GM04504 (cell line): ENCODE data around the gene ADAMTSL3.
"Not testable (repeated sequence)": the region's sequence is repeated elsewhere in the genome, so short reads cannot be mapped to it uniquely, and the experiment has no call there.

Source experiments
- DNase-seq: peaks from one replicate; pipeline ENCODE4 v3.0.0-alpha.2; 2012; ENCODE audit warnings: low read depth

ADAMTSL3 gene

GRCh38 chr15:83702314-83702713 lies 48.4 kb downstream of the ADAMTSL3 start:
- not testable (repeated sequence) for DNase-seq

- no peak for DNase-seq
Observed at GRCh38 chr15:83708328-83708727, 54.4 kb downstream of the ADAMTSL3 start.

GRCh38 chr15:83709241-83709640 lies 55.3 kb downstream of the ADAMTSL3 start:
- DNase-seq: no peak

- no peak for DNase-seq
Observed at GRCh38 chr15:83709811-83710210, 55.9 kb downstream of the ADAMTSL3 start.

- DNase-seq: no peak
Observed at GRCh38 chr15:83710452-83710851, 56.5 kb downstream of the ADAMTSL3 start.

GRCh38 chr15:83711236-83711635 lies 57.3 kb downstream of the ADAMTSL3 start:
- DNase-seq: no peak

- no peak for DNase-seq
Observed at GRCh38 chr15:83713242-83713641, 59.3 kb downstream of the ADAMTSL3 start.

- DNase-seq: no peak
Observed at GRCh38 chr15:83714939-83715628, 61.2 kb downstream of the ADAMTSL3 start.

GRCh38 chr15:83716605-83717004 lies 62.7 kb downstream of the ADAMTSL3 start:
- no peak for DNase-seq

GRCh38 chr15:83717010-83717409 lies 63.1 kb downstream of the ADAMTSL3 start:
- DNase-seq: no peak

GRCh38 chr15:83720468-83720867 lies 66.5 kb downstream of the ADAMTSL3 start:
- no peak for DNase-seq

- no peak for DNase-seq
Observed at GRCh38 chr15:83721031-83721430, 67.1 kb downstream of the ADAMTSL3 start.

- DNase-seq: no peak
Observed at GRCh38 chr15:83721981-83722380, 68.1 kb downstream of the ADAMTSL3 start.

GRCh38 chr15:83723216-83723615 lies 69.3 kb downstream of the ADAMTSL3 start:
- DNase-seq: no peak

GRCh38 chr15:83732196-83732595 lies 78.3 kb downstream of the ADAMTSL3 start:
- no peak for DNase-seq

- no peak for DNase-seq
Observed at GRCh38 chr15:83732770-83733169, 78.8 kb downstream of the ADAMTSL3 start.

GRCh38 chr15:83733206-83733605 lies 79.3 kb downstream of the ADAMTSL3 start:
- DNase-seq: no peak

GRCh38 chr15:83733691-83734090 lies 79.8 kb downstream of the ADAMTSL3 start:
- no peak for DNase-seq

- DNase-seq: no peak
Observed at GRCh38 chr15:83734487-83734886, 80.6 kb downstream of the ADAMTSL3 start.

- no peak for DNase-seq
Observed at GRCh38 chr15:83739629-83740028, 85.7 kb downstream of the ADAMTSL3 start.

GRCh38 chr15:83745771-83746170 lies 91.8 kb downstream of the ADAMTSL3 start:
- no peak for DNase-seq

GRCh38 chr15:83746231-83746630 lies 92.3 kb downstream of the ADAMTSL3 start:
- DNase-seq: no peak

- no peak for DNase-seq
Observed at GRCh38 chr15:83747050-83747717, 93.3 kb downstream of the ADAMTSL3 start.

GRCh38 chr15:83747718-83748110 lies 93.8 kb downstream of the ADAMTSL3 start:
- no peak for DNase-seq
